Measurements from ENCODE around the gene AATF. TPM values are rescaled to one million over a fixed set of nuclear protein-coding genes. Genes with fewer than 3 reads are reported as not detected.
A peak's percentile ranks its signal among the peaks of the same experiment; 100 is the strongest.

Gene AATF
- total and polyA plus RNA-seq, 4 donors, result 20.9 to 43.3 (median 33.4) TPM

DNA sequence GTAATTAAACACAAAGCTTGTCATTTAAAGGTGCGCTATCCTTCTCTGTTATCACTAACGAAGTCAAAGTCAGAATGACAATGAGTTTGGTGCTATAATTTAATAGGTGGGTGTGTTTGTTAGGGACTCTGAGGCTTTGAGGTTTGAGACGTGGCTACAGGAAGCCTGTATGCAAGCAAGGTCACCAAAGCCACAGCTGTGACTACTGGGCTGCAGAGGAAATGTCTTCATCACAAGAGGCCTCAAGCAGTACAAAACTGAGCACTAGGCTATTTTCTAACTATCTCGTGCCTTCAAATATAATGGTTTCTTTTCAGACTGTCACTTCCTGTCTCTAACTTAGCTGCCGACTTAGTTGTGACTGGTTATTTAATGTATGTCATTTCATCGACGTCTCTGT lies 141.2 kb downstream of the AATF start:
- Histone ChIP-seq H3K4me1 (ENCODE audit: control insufficient read depth, insufficient read depth, low read length) (peaks cover 18% of the 10 kb centered on the region), H3K4me3 (ENCODE audit: low read depth, low read length) (no peak overlapping the region), H3K36me3 (ENCODE audit: control insufficient read depth, insufficient read depth, low read length) (peaks cover 41% of the 10 kb centered on the region), H3K27ac (ENCODE audit: low read depth, low read length) (no peak overlapping the region), H3K27me3 (ENCODE audit: control insufficient read depth, insufficient read depth, low read length) (no peaks in the 10 kb centered on the region), H3K9me3 (ENCODE audit: control insufficient read depth, insufficient read depth, low read length) (no peaks in the 10 kb centered on the region)
- DNase-seq (ENCODE audit: low read depth in 4 of 6, low spot score in 6 of 6), result peak in 1 of 6 donors; percentile 47
- WGBS (ENCODE audit: insufficient coverage), result 72% methylated on average over 5 of the region's 7 CpGs

DNA sequence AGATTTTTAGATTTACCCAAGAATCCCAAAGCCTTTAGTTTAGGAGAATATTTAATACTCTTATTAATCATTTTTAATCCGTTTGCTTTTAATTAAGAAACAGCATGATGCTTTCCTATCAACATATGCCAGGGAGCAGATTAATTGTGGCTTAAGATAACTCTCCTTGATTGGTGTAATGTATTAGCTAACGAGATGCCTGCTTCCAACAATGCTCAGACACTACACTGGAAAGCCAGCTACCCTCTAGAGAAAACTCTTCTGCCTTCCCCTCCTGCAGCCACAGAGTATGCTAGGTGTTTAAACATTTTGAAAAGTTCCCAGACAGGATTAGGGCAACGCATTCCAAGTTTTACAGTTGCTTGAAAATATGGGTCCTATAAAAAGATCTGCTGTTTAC lies 142.2 kb downstream of the AATF start:
- Histone ChIP-seq H3K36me3 (ENCODE audit: control insufficient read depth, insufficient read depth, low read length) (peaks cover 44% of the 10 kb centered on the region), H3K4me1 (ENCODE audit: control insufficient read depth, insufficient read depth, low read length) (peaks cover 26% of the 10 kb centered on the region), H3K27me3 (ENCODE audit: control insufficient read depth, insufficient read depth, low read length) (no peaks in the 10 kb centered on the region), H3K4me3 (ENCODE audit: low read depth, low read length) (no peak overlapping the region), H3K27ac (ENCODE audit: low read depth, low read length) (no peak overlapping the region), H3K9me3 (ENCODE audit: control insufficient read depth, insufficient read depth, low read length) (no peaks in the 10 kb centered on the region)
- DNase-seq (ENCODE audit: low read depth in 4 of 6, low spot score in 6 of 6), result peak in 1 of 6 donors; percentile 31
- 83% methylated on average over 1 of the region's 3 CpGs for WGBS (ENCODE audit: insufficient coverage)

DNA sequence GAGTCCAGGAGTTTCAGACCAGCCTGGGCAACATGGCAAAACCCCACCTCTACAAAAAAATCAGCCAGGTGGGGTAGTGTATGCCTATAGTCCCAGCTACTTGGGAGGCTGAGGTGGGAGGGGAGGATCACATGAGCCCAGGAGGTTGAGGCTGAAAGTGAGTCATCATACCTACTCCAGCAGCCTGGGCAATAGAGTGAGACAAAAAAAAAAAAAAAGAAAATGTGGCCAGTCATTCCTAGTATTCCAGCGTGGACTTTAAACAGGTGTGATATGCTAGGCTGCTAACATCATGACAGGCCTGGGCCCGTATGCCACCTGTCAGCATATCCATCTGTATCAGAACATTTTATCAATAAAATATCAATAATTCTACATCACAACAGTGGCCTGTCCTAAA lies 143.3 kb downstream of the AATF start:
- H3K4me3 ChIP-seq (ENCODE audit: low read depth, low read length), result no peak overlapping the region

DNA sequence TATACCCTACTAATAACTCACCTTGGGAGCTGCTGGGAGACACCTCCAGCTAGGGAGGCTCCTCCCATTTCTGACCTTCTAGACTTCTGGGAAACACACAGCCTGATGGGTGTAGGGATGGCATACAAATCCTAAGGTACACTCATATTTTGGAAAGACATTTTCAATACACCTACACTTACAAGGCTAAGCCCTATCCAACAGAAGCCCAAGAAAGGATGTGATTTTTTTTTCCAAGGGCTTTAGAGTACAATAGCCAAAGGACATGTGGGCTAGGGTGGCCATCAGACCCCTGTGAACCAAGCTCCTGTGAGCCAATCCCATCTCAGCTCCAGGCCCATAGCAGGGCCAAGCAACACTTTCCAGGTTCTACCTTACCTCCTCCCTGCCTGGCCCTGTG lies 143.9 kb downstream of the AATF start:
- Histone ChIP-seq H3K4me1 (ENCODE audit: control insufficient read depth, insufficient read depth, low read length) (peaks cover 26% of the 10 kb centered on the region), H3K27ac (ENCODE audit: low read depth, low read length) (no peak overlapping the region), H3K4me3 (ENCODE audit: low read depth, low read length) (no peak overlapping the region), H3K27me3 (ENCODE audit: control insufficient read depth, insufficient read depth, low read length) (no peaks in the 10 kb centered on the region), H3K9me3 (ENCODE audit: control insufficient read depth, insufficient read depth, low read length) (no peaks in the 10 kb centered on the region), H3K36me3 (ENCODE audit: control insufficient read depth, insufficient read depth, low read length) (peaks cover 46% of the 10 kb centered on the region)
- no peak for DNase-seq (ENCODE audit: low read depth in 4 of 6, low spot score in 6 of 6)

More for the DNA sequence above, 143.3 kb downstream of the AATF start:
- 80% methylated on average over 1 of the region's 2 CpGs for WGBS (ENCODE audit: insufficient coverage)
- peaks cover 44% of the 10 kb centered on the region for H3K36me3 ChIP-seq (ENCODE audit: control insufficient read depth, insufficient read depth, low read length)
- no peaks in the 10 kb centered on the region for H3K27me3 ChIP-seq (ENCODE audit: control insufficient read depth, insufficient read depth, low read length)
- no peak for DNase-seq (ENCODE audit: low read depth in 4 of 6, low spot score in 6 of 6)
- H3K9me3 ChIP-seq (ENCODE audit: control insufficient read depth, insufficient read depth, low read length), result no peaks in the 10 kb centered on the region
- peaks cover 26% of the 10 kb centered on the region for H3K4me1 ChIP-seq (ENCODE audit: control insufficient read depth, insufficient read depth, low read length)
- no peak overlapping the region for H3K27ac ChIP-seq (ENCODE audit: low read depth, low read length)

DNA sequence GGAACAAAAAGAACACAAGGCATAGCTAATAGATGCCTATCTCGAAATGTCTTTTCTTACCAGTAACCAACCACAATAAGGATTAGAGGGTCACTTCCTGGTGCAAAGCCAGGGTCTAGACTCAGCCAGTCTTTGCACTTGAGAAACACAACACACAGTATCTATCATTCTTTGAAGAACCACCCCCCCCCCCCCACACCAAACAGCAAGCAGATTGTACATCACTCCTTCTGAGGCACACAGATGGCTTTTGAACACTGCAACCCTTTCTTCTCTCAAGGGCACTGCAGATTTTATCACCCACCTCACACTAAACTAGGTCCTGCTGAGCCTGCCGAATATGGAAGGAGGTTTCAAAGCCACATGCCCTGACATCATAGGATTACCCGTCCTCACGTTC lies 145.6 kb downstream of the AATF start:
- Histone ChIP-seq H3K4me3 (ENCODE audit: low read depth, low read length) (no peak overlapping the region), H3K27me3 (ENCODE audit: control insufficient read depth, insufficient read depth, low read length) (no peaks in the 10 kb centered on the region), H3K9me3 (ENCODE audit: control insufficient read depth, insufficient read depth, low read length) (no peaks in the 10 kb centered on the region), H3K4me1 (ENCODE audit: control insufficient read depth, insufficient read depth, low read length) (peaks cover 20% of the 10 kb centered on the region), H3K27ac (ENCODE audit: low read depth, low read length) (peak overlapping the region; percentile 47), H3K36me3 (ENCODE audit: control insufficient read depth, insufficient read depth, low read length) (peaks cover 55% of the 10 kb centered on the region)
- peak in 2 of 6 donors; percentile 56 to 68 for DNase-seq (ENCODE audit: low read depth in 4 of 6, low spot score in 6 of 6)
- 27% methylated on average over 4 of the region's 4 CpGs for WGBS (ENCODE audit: insufficient coverage)

DNA sequence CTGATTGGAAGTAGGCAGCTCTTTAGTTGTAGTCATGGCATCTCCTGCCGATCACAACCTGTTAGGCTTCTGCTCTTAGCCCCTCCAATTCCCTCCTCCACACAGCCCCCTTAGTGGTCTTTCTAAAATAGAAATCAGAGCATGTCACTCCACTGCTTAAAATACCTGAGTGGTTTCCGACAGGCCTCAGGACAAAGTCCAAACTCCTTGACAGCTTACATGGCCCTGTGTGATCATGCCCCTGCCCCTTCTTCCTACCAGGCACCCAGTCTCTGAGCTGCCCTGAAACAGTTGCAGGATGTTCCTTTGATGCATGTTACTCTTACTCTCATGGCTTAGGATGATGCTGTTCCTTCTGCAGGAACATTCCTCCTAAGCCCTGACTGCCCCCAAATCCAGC lies 147.3 kb downstream of the AATF start:
- H3K36me3 ChIP-seq (ENCODE audit: control insufficient read depth, insufficient read depth, low read length), result peaks cover 54% of the 10 kb centered on the region
- no peak overlapping the region for H3K4me3 ChIP-seq (ENCODE audit: low read depth, low read length)
- no peaks in the 10 kb centered on the region for H3K9me3 ChIP-seq (ENCODE audit: control insufficient read depth, insufficient read depth, low read length)
- no peak overlapping the region for H3K27ac ChIP-seq (ENCODE audit: low read depth, low read length)
- WGBS (ENCODE audit: insufficient coverage), result 100% methylated on average over 2 of the region's 2 CpGs
- DNase-seq (ENCODE audit: low read depth in 4 of 6, low spot score in 6 of 6), result no peak
- no peaks in the 10 kb centered on the region for H3K27me3 ChIP-seq (ENCODE audit: control insufficient read depth, insufficient read depth, low read length)
- peaks cover 15% of the 10 kb centered on the region for H3K4me1 ChIP-seq (ENCODE audit: control insufficient read depth, insufficient read depth, low read length)

DNA sequence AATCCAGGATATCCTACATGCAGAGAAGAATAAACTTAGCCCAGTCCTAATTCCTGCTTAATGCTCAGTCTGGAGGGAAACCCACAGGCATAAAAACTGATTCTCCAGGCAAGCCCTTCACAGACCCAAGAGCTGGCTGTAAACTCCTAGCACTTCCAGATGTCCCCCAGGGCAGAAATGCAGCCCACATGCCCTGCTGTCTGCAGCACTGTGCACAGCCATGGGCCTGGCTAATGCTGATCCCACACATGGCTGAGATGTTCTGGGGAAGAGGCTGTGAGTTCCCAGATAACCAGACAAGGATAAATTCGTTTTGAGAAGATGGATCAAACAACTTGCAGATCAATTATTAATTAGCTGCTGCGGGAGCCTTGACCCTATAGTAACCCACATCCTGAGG lies 148.4 kb downstream of the AATF start:
- no CpG with 5 or more reads among the region's 2 CpGs for WGBS (ENCODE audit: insufficient coverage)
- Histone ChIP-seq H3K9me3 (ENCODE audit: control insufficient read depth, insufficient read depth, low read length) (no peaks in the 10 kb centered on the region), H3K4me1 (ENCODE audit: control insufficient read depth, insufficient read depth, low read length) (peaks cover 15% of the 10 kb centered on the region), H3K4me3 (ENCODE audit: low read depth, low read length) (no peak overlapping the region), H3K27me3 (ENCODE audit: control insufficient read depth, insufficient read depth, low read length) (no peaks in the 10 kb centered on the region), H3K36me3 (ENCODE audit: control insufficient read depth, insufficient read depth, low read length) (peaks cover 52% of the 10 kb centered on the region), H3K27ac (ENCODE audit: low read depth, low read length) (no peak overlapping the region)
- no peak for DNase-seq (ENCODE audit: low read depth in 4 of 6, low spot score in 6 of 6)

DNA sequence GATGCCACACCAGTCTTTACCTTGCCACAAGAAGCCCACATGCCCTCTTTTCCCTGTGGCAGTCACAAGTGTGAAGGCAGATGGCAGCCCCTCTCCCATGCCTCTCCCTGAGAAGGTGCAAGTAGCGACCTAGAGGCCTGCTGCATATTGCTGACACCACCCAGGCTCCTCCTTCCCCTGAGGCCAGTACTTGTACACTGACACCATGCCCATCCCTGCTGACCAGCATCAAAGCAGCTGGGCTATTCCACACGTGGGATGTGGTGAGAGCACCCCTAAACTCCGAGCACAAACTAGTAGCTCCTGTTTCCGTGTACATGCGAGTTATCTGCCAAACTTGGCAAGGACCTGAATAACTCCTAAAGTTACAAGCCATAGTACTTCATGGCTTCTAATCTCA lies 149.4 kb downstream of the AATF start:
- DNase-seq (ENCODE audit: low read depth in 4 of 6, low spot score in 6 of 6), result no peak
- WGBS (ENCODE audit: insufficient coverage), result 83% methylated on average over 5 of the region's 5 CpGs
- Histone ChIP-seq H3K4me1 (ENCODE audit: control insufficient read depth, insufficient read depth, low read length) (peaks cover 15% of the 10 kb centered on the region), H3K27me3 (ENCODE audit: control insufficient read depth, insufficient read depth, low read length) (no peaks in the 10 kb centered on the region), H3K36me3 (ENCODE audit: control insufficient read depth, insufficient read depth, low read length) (peaks cover 48% of the 10 kb centered on the region), H3K9me3 (ENCODE audit: control insufficient read depth, insufficient read depth, low read length) (no peaks in the 10 kb centered on the region), H3K27ac (ENCODE audit: low read depth, low read length) (no peak overlapping the region), H3K4me3 (ENCODE audit: low read depth, low read length) (no peak overlapping the region)

DNA sequence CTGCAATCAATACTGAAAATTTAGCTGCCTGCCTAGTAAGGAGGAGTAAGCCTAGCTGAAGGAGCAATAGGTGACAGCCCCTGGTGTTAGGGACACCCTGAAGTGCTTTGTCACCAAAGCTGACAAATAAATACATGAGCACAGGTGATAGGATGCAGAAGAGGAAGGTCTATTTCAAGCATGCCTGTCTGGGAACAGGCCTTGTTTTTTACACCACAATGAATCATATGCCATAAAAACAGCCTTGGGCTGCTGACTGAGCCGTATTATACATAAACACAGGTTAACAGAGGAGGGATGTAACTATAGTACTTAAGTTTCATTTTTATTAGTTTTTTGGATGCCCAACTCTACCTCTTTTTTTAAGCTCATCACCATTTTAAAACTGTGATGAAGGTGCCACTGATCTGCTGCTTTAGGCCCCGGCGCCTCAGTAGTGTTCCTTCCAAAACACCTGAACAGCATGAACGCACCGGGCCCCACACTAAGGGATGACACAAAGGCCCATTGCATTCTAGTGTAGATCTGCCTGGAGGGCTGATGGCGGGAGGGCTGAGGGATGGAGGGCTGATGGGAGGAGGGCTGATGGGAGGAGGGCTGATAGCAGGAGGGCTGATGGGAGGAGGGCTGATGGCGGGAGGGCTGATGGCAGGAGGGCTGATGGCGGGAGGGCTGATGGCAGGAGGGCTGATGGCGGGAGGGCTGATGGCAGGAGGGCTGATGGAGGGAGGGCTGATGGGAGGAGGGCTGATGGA lies 150.3 kb downstream of the AATF start:
- Histone ChIP-seq H3K4me3 (ENCODE audit: low read depth, low read length) (no peak overlapping the region), H3K27ac (ENCODE audit: low read depth, low read length) (no peak overlapping the region), H3K27me3 (ENCODE audit: control insufficient read depth, insufficient read depth, low read length) (no peaks in the 10 kb centered on the region), H3K9me3 (ENCODE audit: control insufficient read depth, insufficient read depth, low read length) (no peaks in the 10 kb centered on the region), H3K36me3 (ENCODE audit: control insufficient read depth, insufficient read depth, low read length) (peaks cover 47% of the 10 kb centered on the region), H3K4me1 (ENCODE audit: control insufficient read depth, insufficient read depth, low read length) (peaks cover 15% of the 10 kb centered on the region)
- no peak for DNase-seq (ENCODE audit: low read depth in 4 of 6, low spot score in 6 of 6)
- 98% methylated on average over 3 of the region's 9 CpGs for WGBS (ENCODE audit: insufficient coverage)

DNA sequence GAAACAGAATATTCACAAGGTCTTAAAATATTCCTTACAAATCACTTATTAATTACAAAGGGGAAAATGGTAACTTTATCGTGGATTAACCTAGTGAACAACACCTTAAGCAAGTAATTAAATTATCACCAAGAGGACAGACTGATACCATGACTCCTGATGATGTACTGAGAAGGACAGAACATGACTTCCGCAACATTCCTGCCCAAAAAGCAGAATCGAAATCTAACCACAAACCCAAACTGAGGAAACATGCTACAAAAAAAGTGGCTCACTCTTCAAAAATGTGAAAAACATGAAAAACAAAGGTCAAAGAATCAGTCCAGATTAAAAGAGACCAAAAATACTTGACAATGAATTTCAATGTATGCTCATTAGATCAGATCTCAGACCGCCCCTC lies 151.5 kb downstream of the AATF start:
- no peaks in the 10 kb centered on the region for H3K27me3 ChIP-seq (ENCODE audit: control insufficient read depth, insufficient read depth, low read length)
- H3K4me3 ChIP-seq (ENCODE audit: low read depth, low read length), result no peak overlapping the region
- peaks cover 6% of the 10 kb centered on the region for H3K4me1 ChIP-seq (ENCODE audit: control insufficient read depth, insufficient read depth, low read length)
- H3K36me3 ChIP-seq (ENCODE audit: control insufficient read depth, insufficient read depth, low read length), result peaks cover 50% of the 10 kb centered on the region
- no peaks in the 10 kb centered on the region for H3K9me3 ChIP-seq (ENCODE audit: control insufficient read depth, insufficient read depth, low read length)
- DNase-seq (ENCODE audit: low read depth in 4 of 6, low spot score in 6 of 6), result no peak
- WGBS (ENCODE audit: insufficient coverage), result no CpG with 5 or more reads among the region's 4 CpGs
- H3K27ac ChIP-seq (ENCODE audit: low read depth, low read length), result no peak overlapping the region

Data from spinal cord (tissue), 10 donors.